Endothelial cell of umbilical vein (primary cell): ENCODE measurements around the gene ATP10A. TPM values are rescaled to one million over a fixed set of nuclear protein-coding genes. Genes with fewer than 3 reads are reported as not detected.

Experiments used
- BruUV-seq: library from RNA; stranded (reverse); fragments of 400-500 nt; replicated peaks from 2 replicates; lab custom pipeline; 2021; lab: Mats Ljungman, UMichigan
- CTCF ChIA-PET: fragments of 300-600, 350-600 bp; sonication (Branson Sonifier 250); formaldehyde crosslinking; loops from one replicate; lab custom pipeline; 2021; ENCODE audit warnings: antibody characterized with exemption, inconsistent platforms; lab: Charles Lee
- POLR2A ChIA-PET: fragments of 300-600, 350-600 bp; sonication (Branson Sonifier 250); formaldehyde crosslinking; loops from one replicate; lab custom pipeline; 2021; ENCODE audit warnings: antibody characterized with exemption, inconsistent platforms; lab: Charles Lee
- DNase-seq: peaks from one replicate; pipeline ENCODE4 v3.0.0-alpha.2; 2011; ENCODE audit warnings: low read depth, low spot score
- FAIRE-seq: peaks from 2 replicates; lab custom pipeline; 2011; peaks lifted over from hg19 to GRCh38; lab: Jason Lieb, UNC
- H2AFZ ChIP-seq: 2 replicates; pipeline ENCODE4 v1.6.0; 2012; ENCODE audit warnings: low read depth, low read length, control low read depth, inconsistent platforms
- H3K27ac ChIP-seq: 2 replicates; pipeline ENCODE4 v1.5.1; 2011; ENCODE audit warnings: low read depth, mild to moderate bottlenecking, control low read depth, low read length, moderate library complexity; ENCODE audit not compliant: insufficient read depth
- H3K27me3 ChIP-seq, 2 experiments: 2 replicates each; pipeline versions ENCODE4 v1.6.0 to v1.6.1; 2011; ENCODE audit warnings: low read length in 2 of 2, mixed read lengths in 1 of 2; ENCODE audit not compliant: control insufficient read depth in 2 of 2, insufficient read depth in 2 of 2
- H3K36me3 ChIP-seq, 2 experiments: 2 replicates in 1 of 2; 3 replicates in 1 of 2; pipeline ENCODE4 v1.5.1; 2011; ENCODE audit warnings: low read length in 2 of 2, mild to moderate bottlenecking in 1 of 2, moderate library complexity in 1 of 2; ENCODE audit not compliant: control insufficient read depth in 2 of 2, insufficient read depth in 2 of 2; ENCODE audit errors: extremely low read depth in 1 of 2
- H3K4me1 ChIP-seq: 3 replicates; pipeline ENCODE4 v1.5.1; 2011; ENCODE audit warnings: mild to moderate bottlenecking, low read length; ENCODE audit not compliant: control insufficient read depth, insufficient read depth; ENCODE audit errors: extremely low read depth
- H3K4me2 ChIP-seq: 2 replicates; pipeline ENCODE4 v1.6.1; 2011; ENCODE audit warnings: low read length, control low read depth, mixed read lengths; ENCODE audit not compliant: insufficient read depth
- H3K4me3 ChIP-seq, 3 experiments: fragments of 200-600 bp in 1 of 3; sonication (generic), shearing (Covaris generic) in 1 of 3; replicated peaks in 1 of 3; 2 replicates each; pipeline ENCODE4 v1.5.1; 2011 to 2016; ENCODE audit warnings: control low read depth in 3 of 3, low read length in 3 of 3, mild to moderate bottlenecking in 2 of 3, inconsistent platforms in 1 of 3, low read depth in 1 of 3, moderate library complexity in 1 of 3; ENCODE audit not compliant: insufficient read depth in 1 of 3
- H3K79me2 ChIP-seq: 2 replicates; pipeline ENCODE4 v1.6.0; 2012; ENCODE audit warnings: low read length, inconsistent platforms; ENCODE audit not compliant: control insufficient read depth, insufficient read depth
- H3K9ac ChIP-seq: replicated peaks from 2 replicates; pipeline ENCODE3; 2011; ENCODE audit warnings: low read length, control low read depth; ENCODE audit not compliant: insufficient read depth; ENCODE audit errors: extremely low read depth
- H3K9me1 ChIP-seq: replicated peaks from 3 replicates; pipeline ENCODE4 v1.6.0; 2011; ENCODE audit warnings: mild to moderate bottlenecking, low read length; ENCODE audit not compliant: control insufficient read depth, insufficient read depth; ENCODE audit errors: extremely low read depth
- H3K9me3 ChIP-seq: replicated peaks from 2 replicates; pipeline ENCODE4 v1.5.1; 2012; ENCODE audit warnings: low read length, inconsistent platforms; ENCODE audit not compliant: control insufficient read depth, insufficient read depth
- H4K20me1 ChIP-seq: replicated peaks from 2 replicates; pipeline ENCODE3; 2011; ENCODE audit warnings: mild to moderate bottlenecking, low read length; ENCODE audit not compliant: control insufficient read depth, insufficient read depth; ENCODE audit errors: extremely low read depth
- EZH2 ChIP-seq: IDR thresholded peaks from 2 replicates; pipeline ENCODE4 v1.6.1; 2012; ENCODE audit warnings: borderline replicate concordance, low read depth, mild to moderate bottlenecking, moderate library complexity, low read length, inconsistent platforms; ENCODE audit not compliant: severe bottlenecking
- FOS ChIP-seq: IDR thresholded peaks from 2 replicates; pipeline ENCODE4 v1.6.1; 2011; ENCODE audit warnings: mild to moderate bottlenecking, low read length, moderate library complexity, borderline replicate concordance; ENCODE audit not compliant: insufficient read depth
- GATA2 ChIP-seq: IDR thresholded peaks from 2 replicates; pipeline ENCODE4 v1.7.0; 2011; ENCODE audit warnings: low read depth, mild to moderate bottlenecking, moderate library complexity, mixed read lengths, low read length; ENCODE audit not compliant: insufficient read length, insufficient read depth
- JUN ChIP-seq: IDR thresholded peaks from 2 replicates; pipeline ENCODE4 v1.6.1; 2011; ENCODE audit warnings: borderline replicate concordance, low read depth; ENCODE audit not compliant: insufficient read length, insufficient read depth
- MYC ChIP-seq: IDR thresholded peaks from one replicate; pipeline ENCODE4 v1.6.1; 2011; ENCODE audit warnings: mild to moderate bottlenecking, low read depth, low read length
- POLR2AphosphoS5 ChIP-seq: IDR thresholded peaks from 2 replicates; pipeline ENCODE4 v1.6.1; 2012; ENCODE audit warnings: low read depth, mild to moderate bottlenecking, control low read depth, low read length, moderate library complexity; ENCODE audit not compliant: insufficient read depth
- dilution Hi-C: fragments of 300-500 bp; cut with MboI; formaldehyde crosslinking; loops from one replicate; pipeline ENCODE4 v1.15.0; 2019; ENCODE audit warnings: low sequenced_read_pairs; ENCODE audit not compliant: extremely low pct_ligation_motif_present
- intact Hi-C: fragments of 100-400 bp; cut with micrococcal nuclease; formaldehyde crosslinking; loops from one replicate; pipeline ENCODE4 v1.10.0; 2022
- polyA plus RNA-seq, 4 experiments: library from polyadenylated mRNA; depleted of rRNA in 3 of 4; stranded (reverse) in 3 of 4; unstranded in 1 of 4; fragments of >200 nt; gene quantifications; 2 replicates each; pipeline versions ENCODE4 v1.2.1 to v1.2.3, GENCODE V29; 2011 to 2012; ENCODE audit warnings: missing spikeins in 1 of 4
- total RNA-seq: library from RNA; stranded (reverse); gene quantifications from 2 replicates; pipeline ENCODE4 v1.2.3, GENCODE V29; 2021
- TF ChIP-seq, protein P1 (sequence below): IDR thresholded peaks from 2 replicates; pipeline ENCODE4 v1.6.1; 2011; ENCODE audit not compliant: insufficient read depth, insufficient read length

Gene ATP10A
- total and polyA plus RNA-seq, 2 donors (not counting 3 experiments of a cell fraction or from before 2014, with no cell fraction given): not detected

DNA sequence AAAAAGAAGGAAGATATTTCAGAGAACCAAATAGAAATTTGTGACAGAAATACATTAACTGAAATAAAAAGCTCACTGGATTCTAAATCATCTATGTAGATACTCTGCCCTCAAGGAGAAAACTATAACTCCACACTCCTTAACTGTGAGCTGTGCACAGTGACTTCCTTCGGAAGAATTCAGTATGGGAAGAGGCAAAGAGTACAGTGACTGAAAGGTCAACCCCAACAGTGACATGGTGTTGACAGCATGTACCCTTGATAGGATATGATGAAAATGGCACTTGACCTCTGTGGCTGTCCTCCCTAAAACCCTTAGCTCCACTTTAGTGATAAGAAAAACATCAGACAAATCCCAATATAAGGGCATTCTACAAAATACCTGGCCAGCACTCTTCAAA lies 165.5 kb downstream of the ATP10A start:
- no TSS peak for BruUV-seq
- dilution Hi-C loops: no loop called here
- CTCF ChIA-PET: no interaction called here
- Histone ChIP-seq H3K79me2 (no peaks in the 10 kb centered on the region), H3K4me2 (no peak overlapping the region), H3K36me3 (no peaks in the 10 kb centered on the region), H2AFZ (no peak overlapping the region), H3K4me1 (no peaks in the 10 kb centered on the region), H3K9me3 (peaks cover 12% of the 10 kb centered on the region), H3K9ac (no peak overlapping the region), H3K27me3 (no peaks in the 10 kb centered on the region), H3K27ac (no peak overlapping the region), H3K4me3 (no peak overlapping the region), H4K20me1 (no peaks in the 10 kb centered on the region), H3K9me1 (no peaks in the 10 kb centered on the region)
- intact Hi-C loops: no loop called here
- TF ChIP-seq EZH2: no peak
- TF ChIP-seq, protein P1, sequence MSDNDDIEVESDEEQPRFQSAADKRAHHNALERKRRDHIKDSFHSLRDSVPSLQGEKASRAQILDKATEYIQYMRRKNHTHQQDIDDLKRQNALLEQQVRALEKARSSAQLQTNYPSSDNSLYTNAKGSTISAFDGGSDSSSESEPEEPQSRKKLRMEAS: no peak
- no peak for TF ChIP-seq FOS
- TF ChIP-seq MYC: no peak
- no peak for TF ChIP-seq JUN
- no peak for TF ChIP-seq GATA2
- TF ChIP-seq POLR2AphosphoS5: no peak
- POLR2A ChIA-PET: no interaction called here
- FAIRE-seq (no peak), DNase-seq (no peak)
